PC-9 (cell line): Measurements from ENCODE around the gene PRR22. TPM values are rescaled to one million over a fixed set of nuclear protein-coding genes. Genes with fewer than 3 reads are reported as not detected.

Experiments used
- BruUV-seq: library from RNA; stranded (reverse); fragments of 400-500 nt; replicated peaks from 2 replicates; lab custom pipeline; 2021; lab: Mats Ljungman, UMichigan
- CTCF ChIA-PET: fragments of 300-600 bp; sonication (Branson Sonifier 250); formaldehyde crosslinking; loops from one replicate; lab custom pipeline; 2022; ENCODE audit warnings: antibody characterized with exemption; lab: Charles Lee
- POLR2A ChIA-PET: fragments of 300-600 bp; sonication (Branson Sonifier 250); formaldehyde crosslinking; loops from one replicate; lab custom pipeline; 2022; ENCODE audit warnings: antibody characterized with exemption; ENCODE audit not compliant: unreplicated experiment; lab: Charles Lee
- DNase-seq, 2 experiments: peaks; one replicate each; pipeline versions ENCODE4 v3.0.0 to v3.0.0-alpha.2; 2015 to 2022; ENCODE audit warnings: mixed read lengths in 1 of 2
- H2AFZ ChIP-seq: fragments of 200-600 bp; sonication (generic); 2 replicates; pipeline ENCODE4 v1.8.1; 2017; ENCODE audit warnings: antibody characterized with exemption
- H3F3A ChIP-seq: fragments of 200-600 bp; sonication (generic); 2 replicates; pipeline ENCODE4 v1.8.1; 2017; ENCODE audit warnings: antibody characterized with exemption, mild to moderate bottlenecking, low read depth; ENCODE audit not compliant: insufficient read depth
- H3K27ac ChIP-seq: fragments of 200-600 bp; sonication (generic); 2 replicates; pipeline ENCODE4 v1.6.1; 2016; ENCODE audit warnings: mixed run types
- H3K27me3 ChIP-seq: fragments of 200-600 bp; sonication (generic); 2 replicates; pipeline ENCODE4 v1.6.1; 2016; ENCODE audit warnings: low read depth, mixed run types; ENCODE audit not compliant: insufficient read depth
- H3K36me3 ChIP-seq: fragments of 200-600 bp; sonication (generic); 2 replicates; pipeline ENCODE4 v1.6.1; 2016; ENCODE audit warnings: low read depth, mixed run types
- H3K4me1 ChIP-seq: fragments of 200-600 bp; sonication (generic); replicated peaks from 2 replicates; pipeline ENCODE4 v1.6.1; 2016; ENCODE audit warnings: mixed run types; ENCODE audit not compliant: insufficient read depth
- H3K4me2 ChIP-seq: fragments of 200-600 bp; sonication (generic); 2 replicates; pipeline ENCODE4 v1.6.1; 2017; ENCODE audit warnings: mixed run types
- H3K4me3 ChIP-seq: fragments of 200-600 bp; sonication (generic); 2 replicates; pipeline ENCODE4 v1.6.1; 2016; ENCODE audit warnings: mixed run types
- H3K79me2 ChIP-seq: fragments of 200-600 bp; sonication (generic); 2 replicates; pipeline ENCODE4 v1.6.1; 2017; ENCODE audit warnings: low read depth, mixed run types
- H3K9me2 ChIP-seq: fragments of 200-600 bp; sonication (generic); 2 replicates; pipeline ENCODE4 v1.8.1; 2017; ENCODE audit warnings: mild to moderate bottlenecking; ENCODE audit not compliant: insufficient read depth
- H3K9me3 ChIP-seq: fragments of 200-600 bp; sonication (generic); 2 replicates; pipeline ENCODE4 v1.8.1; 2016; ENCODE audit warnings: low read depth; ENCODE audit not compliant: insufficient read depth
- H4K20me1 ChIP-seq: fragments of 200-600 bp; sonication (generic); 2 replicates; pipeline ENCODE4 v1.8.1; 2017; ENCODE audit not compliant: insufficient read depth
- CTCF ChIP-seq: fragments of 200-600 bp; sonication (generic); conservative IDR thresholded peaks from 2 replicates; pipeline ENCODE4 v1.6.1; 2017; ENCODE audit warnings: mixed run types, antibody characterized with exemption, mild to moderate bottlenecking, moderate library complexity
- EZH2 ChIP-seq: fragments of 200-600 bp; sonication (generic); IDR thresholded peaks from 2 replicates; pipeline ENCODE4 v1.8.0; 2017; ENCODE audit warnings: antibody characterized with exemption, low read depth
- intact Hi-C: fragments of 100-400 bp; cut with micrococcal nuclease; formaldehyde crosslinking; loops from one replicate; pipeline ENCODE4 v1.10.0; 2022; ENCODE audit not compliant: unreplicated experiment
- total RNA-seq: library from RNA; stranded (reverse); gene quantifications from 2 replicates; pipeline ENCODE4 v1.2.3, GENCODE V29; 2021

The PRR22 gene
- total RNA-seq, 1 experiment from 2014 or later = 4.6 TPM

DNA sequence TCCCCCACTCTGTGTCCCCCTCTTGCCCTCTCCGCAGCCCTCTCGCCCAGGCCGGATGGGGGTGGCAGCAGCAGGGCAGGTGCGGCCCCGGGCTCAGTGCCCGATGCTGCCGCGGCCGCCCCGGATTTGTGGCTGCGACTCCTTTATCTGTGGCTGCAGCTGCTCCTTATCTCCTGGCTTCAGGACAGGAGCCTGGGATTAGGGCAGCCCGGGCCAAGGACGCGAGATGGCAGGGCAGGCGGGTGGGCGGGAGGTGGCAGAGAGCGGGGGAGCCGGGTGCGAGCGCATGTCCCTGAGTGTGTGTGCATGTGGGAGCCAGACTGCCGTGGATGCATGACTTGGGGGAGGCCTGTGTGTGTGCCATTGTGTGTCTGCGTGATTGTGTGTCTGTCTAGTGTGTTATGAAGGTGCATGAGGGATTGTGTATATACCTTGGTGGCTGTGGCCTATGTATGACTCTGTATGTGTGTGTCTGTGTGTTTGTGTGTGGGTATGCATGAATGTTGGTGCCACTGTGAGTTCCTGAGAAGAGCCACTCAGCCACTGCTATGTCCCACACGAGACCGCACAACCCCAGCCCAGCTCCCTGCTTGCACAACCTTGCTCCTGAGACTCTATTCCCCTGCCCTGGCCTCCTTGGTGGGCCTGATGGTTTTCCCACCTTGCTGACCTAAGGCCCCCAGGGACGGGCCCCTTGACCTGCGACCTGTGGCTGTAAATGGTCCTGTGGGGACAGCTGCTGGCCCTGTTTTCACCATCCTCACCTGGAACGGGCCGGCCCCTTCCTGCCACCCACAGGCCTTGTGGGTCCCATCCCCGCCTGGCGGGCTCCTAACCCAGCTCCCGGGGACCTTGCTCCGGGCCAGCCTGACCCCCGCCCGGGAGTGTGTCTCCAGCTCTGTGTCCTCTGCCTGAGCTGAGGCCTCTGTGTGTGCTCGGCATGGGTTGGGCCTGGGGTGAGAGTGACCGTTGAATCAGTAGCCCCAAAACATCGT is 15.0 kb upstream of the PRR22 start:
- DNase-seq = no peak
- no peaks in the 10 kb centered on the region for H3K9me2 ChIP-seq
- H3K27me3 ChIP-seq = no peaks in the 10 kb centered on the region
- ChIA-PET CTCF (no interaction called here), POLR2A (interaction anchor here (0.6 kb wide), 1 partner anchor 75 kb away, joined by 4 read pairs; no protein-coding TSS in a partner anchor)
- no peak overlapping the region for H3K27ac ChIP-seq
- BruUV-seq = no TSS peak
- H3F3A ChIP-seq = no peaks in the 10 kb centered on the region; the same call in 1 of the 2 replicates
- intact Hi-C loops = loop anchor here (10.0 kb wide), 2 partner anchors 185 to 225 kb away; no protein-coding TSS in a partner anchor
- H3K9me3 ChIP-seq = no peaks in the 10 kb centered on the region
- no peaks in the 10 kb centered on the region for H4K20me1 ChIP-seq
- no peaks in the 10 kb centered on the region for H3K4me1 ChIP-seq
- no peak overlapping the region for H2AFZ ChIP-seq
- H3K4me2 ChIP-seq = no peak overlapping the region
- no peaks in the 10 kb centered on the region for H3K36me3 ChIP-seq
- TF ChIP-seq EZH2 = no peak
- no peak for TF ChIP-seq CTCF
- no peaks in the 10 kb centered on the region for H3K79me2 ChIP-seq
- no peak overlapping the region for H3K4me3 ChIP-seq

GRCh38 chr19:5798244-5798643 is 13.7 kb upstream of the PRR22 start:
- POLR2A ChIA-PET = no interaction called here
- H3K9me3 ChIP-seq = no peaks in the 10 kb centered on the region
- no TSS peak for BruUV-seq

More at GRCh38 chr19:5798244-5798643, 13.7 kb upstream of the PRR22 start:
- Histone ChIP-seq H3K79me2 (no peaks in the 10 kb centered on the region), H3K36me3 (no peaks in the 10 kb centered on the region), H3K27me3 (no peaks in the 10 kb centered on the region), H3K27ac (no peak overlapping the region), H3K9me2 (no peaks in the 10 kb centered on the region), H3F3A (peaks cover 3% of the 10 kb centered on the region; the same call in 1 of the 2 replicates), H3K4me3 (no peak overlapping the region), H4K20me1 (no peaks in the 10 kb centered on the region), H2AFZ (no peak overlapping the region), H3K4me2 (no peak overlapping the region), H3K4me1 (no peaks in the 10 kb centered on the region)
- intact Hi-C loops = no loop called here
- TF ChIP-seq EZH2 (no peak), CTCF (no peak)
- CTCF ChIA-PET = no interaction called here
- no peak for DNase-seq
